Mesendoderm (in vitro differentiated cells): Measurements from ENCODE around the gene PCDH11X. TPM values are rescaled to one million over a fixed set of nuclear protein-coding genes. Genes with fewer than 3 reads are reported as not detected.

Experiments
- small RNA-seq: library from polyadenylated mRNA; stranded (forward); fragments of <200 nt; extraction: miRNeasy Mini kit (QIAGEN cat#:217004); gene quantifications from one replicate; pipeline ENCODE3, GENCODE V24; 2013; ENCODE audit not compliant: insufficient read depth

Gene PCDH11X

Small RNAs within 50 kb of the gene (small RNA-seq; reads per million reads assigned to genes)
- gene RNU2-26P = not detected
